Caco-2 (cell line): ENCODE results near the gene SHB. TPM values are rescaled to one million over a fixed set of nuclear protein-coding genes. Genes with fewer than 3 reads are reported as not detected.

Experiments
- BruUV-seq: library from RNA; stranded (reverse); fragments of 400-500 nt; replicated peaks from 2 replicates; lab custom pipeline; 2021; lab: Mats Ljungman, UMichigan
- CTCF ChIA-PET: fragments of 300-600 bp; sonication (Branson Sonifier 250); formaldehyde crosslinking; loops from one replicate; lab custom pipeline; 2022; ENCODE audit warnings: antibody characterized with exemption; lab: Charles Lee
- POLR2A ChIA-PET: fragments of 300-600 bp; sonication (Branson Sonifier 250); formaldehyde crosslinking; loops from one replicate; lab custom pipeline; 2022; ENCODE audit warnings: antibody characterized with exemption; lab: Charles Lee
- DNase-seq, 2 experiments: peaks; one replicate each; pipeline versions ENCODE4 v3.0.0 to v3.0.0-alpha.2; 2020 to 2022
- H3K27me3 ChIP-seq: replicated peaks from 2 replicates; pipeline ENCODE4 v1.6.0; 2011; ENCODE audit warnings: low read length; ENCODE audit not compliant: control insufficient read depth, insufficient read depth
- H3K36me3 ChIP-seq: 2 replicates; pipeline ENCODE4 v1.5.1; 2011; ENCODE audit warnings: low read length; ENCODE audit not compliant: control insufficient read depth, insufficient read depth
- H3K4me1 ChIP-seq: fragments of 250-450 bp; sonication (Bioruptor Pico); 2 replicates; pipeline ENCODE4 v1.5.1; 2020; ENCODE audit warnings: mild to moderate bottlenecking
- H3K4me3 ChIP-seq: 2 replicates; pipeline ENCODE4 v1.5.1; 2011; ENCODE audit warnings: low read depth, mild to moderate bottlenecking, control low read depth, low read length
- H3K9me3 ChIP-seq: fragments of 250-450 bp; sonication (Bioruptor Pico); 2 replicates; pipeline ENCODE4 v1.5.1; 2020; ENCODE audit warnings: mild to moderate bottlenecking, moderate library complexity
- H3K27ac Mint-ChIP-seq: one replicate; pipeline ENCODE4 v1.8.0; 2022; ENCODE audit warnings: mixed read lengths; ENCODE audit not compliant: unreplicated experiment
- H3K27me3 Mint-ChIP-seq: one replicate; pipeline ENCODE4 v1.8.0; 2022; ENCODE audit warnings: mixed read lengths; ENCODE audit not compliant: insufficient read depth, unreplicated experiment
- H3K36me3 Mint-ChIP-seq: one replicate; pipeline ENCODE4 v1.8.0; 2022; ENCODE audit warnings: mild to moderate bottlenecking, mixed read lengths; ENCODE audit not compliant: insufficient read depth, unreplicated experiment
- H3K4me1 Mint-ChIP-seq: one replicate; pipeline ENCODE4 v1.8.0; 2022; ENCODE audit warnings: low read depth, mixed read lengths; ENCODE audit not compliant: unreplicated experiment
- H3K4me3 Mint-ChIP-seq: one replicate; pipeline ENCODE4 v1.8.0; 2022; ENCODE audit warnings: mild to moderate bottlenecking, moderate library complexity, mixed read lengths; ENCODE audit not compliant: unreplicated experiment
- H3K9me3 Mint-ChIP-seq: one replicate; pipeline ENCODE4 v1.8.0; 2022; ENCODE audit warnings: mixed read lengths; ENCODE audit not compliant: unreplicated experiment
- CTCF ChIP-seq, 2 experiments: fragments of 200-600 bp in 1 of 2; IDR thresholded peaks; 1 replicate in 1 of 2; 2 replicates in 1 of 2; pipeline versions ENCODE4 v1.5.1 to v1.8.0; 2011 to 2022; ENCODE audit warnings: antibody characterized with exemption in 1 of 2, control low read depth in 1 of 2, inconsistent platforms in 1 of 2, low read depth in 1 of 2, low read length in 1 of 2, mild to moderate bottlenecking in 1 of 2, moderate library complexity in 1 of 2; ENCODE audit not compliant: insufficient read depth in 1 of 2, severe bottlenecking in 1 of 2, unreplicated experiment in 1 of 2
- intact Hi-C: fragments of 100-400 bp; cut with micrococcal nuclease; formaldehyde crosslinking; loops from one replicate; pipeline ENCODE4 v1.10.0; 2022; ENCODE audit not compliant: unreplicated experiment
- total RNA-seq: library from RNA; stranded (reverse); gene quantifications from 2 replicates; pipeline ENCODE4 v1.2.3, GENCODE V29; 2022

The SHB gene
- total RNA-seq, 1 experiment from 2014 or later: 18.3 TPM

DNA sequence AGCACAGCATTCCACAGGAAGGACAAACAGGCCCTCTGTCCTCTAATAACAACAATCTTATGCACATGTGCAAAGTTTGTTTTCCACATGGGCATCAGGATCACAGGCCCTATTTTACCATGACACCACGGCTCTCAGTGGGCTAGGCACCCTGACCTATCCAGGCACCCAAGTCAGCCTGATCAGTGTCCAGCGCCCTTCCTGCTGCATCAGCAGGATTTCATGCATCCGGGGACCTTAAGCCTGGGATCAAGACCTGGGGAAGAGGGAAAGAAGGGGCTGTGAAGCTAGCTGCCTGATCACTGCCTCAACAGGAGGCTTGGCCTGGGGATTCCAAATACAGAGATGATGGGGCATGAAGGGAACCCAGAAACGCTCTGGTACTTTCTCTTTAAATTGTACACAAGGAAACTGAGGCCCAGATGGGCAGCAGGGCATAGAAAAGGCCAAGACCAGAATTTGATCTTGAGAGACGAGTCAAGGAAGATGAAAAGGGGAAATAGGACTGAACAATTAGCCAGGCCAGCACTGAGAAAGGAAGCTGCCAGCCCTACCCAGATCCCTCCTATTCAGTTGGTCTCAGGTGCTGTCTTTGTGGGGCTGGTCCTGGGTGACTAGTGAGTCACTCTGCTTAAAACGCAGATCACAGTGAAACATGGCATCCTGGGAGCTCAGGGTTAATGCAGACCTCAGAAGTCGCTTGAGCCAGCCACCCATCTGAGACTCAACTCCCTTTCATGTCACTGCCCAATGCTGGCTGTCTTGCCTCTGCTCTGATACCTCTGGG lies 57.9 kb downstream of the SHB start:
- H3K9me3 ChIP-seq: no peaks in the 10 kb centered on the region
- no peak for DNase-seq
- Mint-ChIP-seq H3K36me3 (peaks cover 19% of the 10 kb centered on the region), H3K4me3 (no peak overlapping the region), H3K9me3 (no peaks in the 10 kb centered on the region), H3K4me1 (peaks cover 18% of the 10 kb centered on the region), H3K27ac (peak overlapping the region; percentile 17), H3K27me3 (no peaks in the 10 kb centered on the region)
- no peak overlapping the region for H3K4me3 ChIP-seq
- H3K4me1 ChIP-seq: peaks cover 21% of the 10 kb centered on the region
- ChIA-PET CTCF (no interaction called here), POLR2A (no interaction called here)
- H3K36me3 ChIP-seq: no peaks in the 10 kb centered on the region; the same call in 1 of the 2 replicates
- intact Hi-C loops: no loop called here
- no peaks in the 10 kb centered on the region for H3K27me3 ChIP-seq
- TF ChIP-seq CTCF (IDR thresholded peaks at IDR 0.05; ENCODE audit: insufficient read depth in 1 of 2, low read depth in 1 of 2, low read length in 1 of 2, severe bottlenecking in 1 of 2, unreplicated experiment in 1 of 2): no peak
- BruUV-seq: no TSS peak

- Histone ChIP-seq H3K4me1 (peaks cover 21% of the 10 kb centered on the region), H3K9me3 (no peaks in the 10 kb centered on the region), H3K36me3 (no peaks in the 10 kb centered on the region; the same call in 1 of the 2 replicates), H3K4me3 (no peak overlapping the region), H3K27me3 (no peaks in the 10 kb centered on the region)
- ChIA-PET CTCF (no interaction called here), POLR2A (no interaction called here)
- BruUV-seq: no TSS peak
- no peak overlapping the region for H3K27ac Mint-ChIP-seq
- intact Hi-C loops: no loop called here
- peaks cover 18% of the 10 kb centered on the region for H3K4me1 Mint-ChIP-seq
- no peak overlapping the region for H3K4me3 Mint-ChIP-seq
- H3K27me3 Mint-ChIP-seq: no peaks in the 10 kb centered on the region
- no peaks in the 10 kb centered on the region for H3K9me3 Mint-ChIP-seq
- H3K36me3 Mint-ChIP-seq: peaks cover 25% of the 10 kb centered on the region
- no peak for DNase-seq
- TF ChIP-seq CTCF (IDR thresholded peaks at IDR 0.05; ENCODE audit: insufficient read depth in 1 of 2, low read depth in 1 of 2, low read length in 1 of 2, severe bottlenecking in 1 of 2, unreplicated experiment in 1 of 2): no peak
Measured at GRCh38 chr9:38009990-38010389, 59.0 kb downstream of the SHB start.

DNA sequence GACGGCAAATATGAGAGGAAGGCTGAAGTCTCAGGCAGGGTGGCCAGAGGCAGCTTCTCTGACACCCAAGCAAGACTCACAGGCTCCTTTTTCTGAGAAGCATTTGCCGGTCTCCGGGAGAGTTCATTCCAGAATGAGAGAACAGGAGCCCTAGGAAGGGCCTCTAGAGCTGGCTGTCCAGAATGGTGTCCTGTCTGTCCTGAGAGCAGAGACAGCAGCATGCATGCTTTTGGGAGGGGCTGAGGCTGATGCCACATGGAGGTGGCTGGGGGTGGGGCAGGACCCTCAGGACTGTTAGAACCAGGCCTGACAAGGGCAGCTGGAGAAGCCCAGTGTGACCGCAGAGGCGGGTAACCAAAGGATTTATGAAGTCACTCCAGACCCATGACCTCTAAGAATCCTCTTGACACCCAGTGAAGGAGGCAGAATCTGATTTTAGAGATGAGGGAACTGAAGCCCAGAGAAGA lies 60.0 kb downstream of the SHB start:
- peaks cover 18% of the 10 kb centered on the region for H3K4me1 Mint-ChIP-seq
- POLR2A ChIA-PET: no interaction called here
- BruUV-seq: no TSS peak
- H3K36me3 ChIP-seq: no peaks in the 10 kb centered on the region
- no peak for DNase-seq
- H3K27me3 Mint-ChIP-seq: no peaks in the 10 kb centered on the region
- intact Hi-C loops: no loop called here
- peaks cover 18% of the 10 kb centered on the region for H3K36me3 Mint-ChIP-seq
- no peaks in the 10 kb centered on the region for H3K27me3 ChIP-seq
- no peak for TF ChIP-seq CTCF (IDR thresholded peaks at IDR 0.05; ENCODE audit: insufficient read depth in 1 of 2, low read depth in 1 of 2, low read length in 1 of 2, severe bottlenecking in 1 of 2, unreplicated experiment in 1 of 2)
- H3K4me1 ChIP-seq: peaks cover 21% of the 10 kb centered on the region
- no peak overlapping the region for H3K4me3 ChIP-seq
- CTCF ChIA-PET: interaction anchor here (0.9 to 1.7 kb wide), 3 partner anchors 40 to 95 kb away, joined by 3 to 5 read pairs (median 4); no protein-coding TSS in a partner anchor
- no peak overlapping the region for H3K4me3 Mint-ChIP-seq
- H3K27ac Mint-ChIP-seq: peak overlapping the region; percentile 69
- H3K9me3 ChIP-seq: no peaks in the 10 kb centered on the region
- H3K9me3 Mint-ChIP-seq: no peaks in the 10 kb centered on the region
